Ovary (tissue), 9 donors: ENCODE results near the gene OR1B1. TPM values are rescaled to one million over a fixed set of nuclear protein-coding genes. Genes with fewer than 3 reads are reported as not detected.

Source experiments
- DNase-seq, 5 donors: peaks; one replicate each; pipeline ENCODE4 v3.0.0-alpha.2; 2019 to 2020
- H3K27ac ChIP-seq, 2 donors: fragments of 200-600 bp; one replicate each; pipeline versions ENCODE4 v1.5.1 to v1.8.0; 2019 to 2022
- H3K27me3 ChIP-seq: fragments of 200-600 bp; one replicate; pipeline ENCODE4 v1.8.0; 2022
- H3K36me3 ChIP-seq: fragments of 200-600 bp; sonication (generic); one replicate; pipeline ENCODE4 v1.5.1; 2019
- H3K4me1 ChIP-seq: one replicate; pipeline ENCODE4 v1.8.1; 2013; ENCODE audit warnings: mild to moderate bottlenecking, moderate library complexity; ENCODE audit not compliant: insufficient read depth
- H3K4me3 ChIP-seq: fragments of 200-600 bp; sonication (generic); one replicate; pipeline ENCODE4 v1.5.1; 2017
- H3K9me3 ChIP-seq, 2 donors: fragments of 200-600 bp in 1 of 2; sonication (generic) in 1 of 2; one replicate each; pipeline versions ENCODE4 v1.5.1 to v1.8.1; 2013 to 2019; ENCODE audit warnings: mild to moderate bottlenecking in 1 of 2, moderate library complexity in 1 of 2
- CTCF ChIP-seq, 3 donors: fragments of 450-650 bp in 2 of 3; fragments of 200-600 bp in 1 of 3; IDR thresholded peaks; one replicate each; pipeline versions ENCODE4 v1.5.1 to v1.8.0; 2016 to 2022; ENCODE audit warnings: antibody characterized with exemption in 3 of 3, mild to moderate bottlenecking in 1 of 3
- EP300 ChIP-seq: sonication (generic); formaldehyde crosslinking; IDR thresholded peaks from one replicate; pipeline ENCODE4 v1.6.1; 2017; ENCODE audit warnings: antibody characterized with exemption
- POLR2A ChIP-seq: fragments of 450-650 bp; IDR thresholded peaks from one replicate; pipeline ENCODE4 v1.6.1; 2017; ENCODE audit warnings: antibody characterized with exemption, mild to moderate bottlenecking, moderate library complexity
- WGBS, 3 donors: extraction: QIAGEN DNeasy Blood & Tissue Kit in 1 of 3; methylation state at CpG; one replicate each; pipeline versions ENCODE4 v1.1.5 to v1.1.7; 2013 to 2017; 5-methylcytosine and 5-hydroxymethylcytosine counted together
- intact Hi-C, 4 donors: fragments of 100-400 bp; cut with DNase I; formaldehyde crosslinking; loops; one replicate each; pipeline versions ENCODE4 v1.11.0 to v1.15.1; 2022 to 2023
- polyA plus RNA-seq, 2 donors: library from polyadenylated mRNA; stranded (reverse); fragments of 200-250 nt in 1 of 2; fragments of 350-450 nt in 1 of 2; fragmentation: Illumina TruSeq in 1 of 2; extraction: RNeasy Lipid Tissue Mini Kit (QIAGEN cat#74804) in 1 of 2; gene quantifications; one replicate each; pipeline ENCODE4 v1.2.3, GENCODE V29; 2013 to 2014
- total RNA-seq, 7 donors: library from RNA; depleted of rRNA in 2 of 7; stranded (reverse); fragments of >200 nt in 2 of 7; fragmentation: NEBNext Ultra II Directional in 3 of 7; extraction: Animal tissue kit (Norgen Biotek cat#: 25700) in 3 of 7; gene quantifications; one replicate each; pipeline versions ENCODE4 v1.1.0 to v1.2.4, GENCODE V29; 2016 to 2023
- donor health status: DM: no; HTN: no; CAD: no; lungs with moderate emphysema.
- donor health status: DM: no; HTN: no; CAD: no.
- donor health status: Bipolar disorder and iron deficiency.
- donor health status: DM: yes; HTN: yes; CAD: no.
- donor health status: DM: no; HTN: no; CAD: no.
- donor health status: DM: yes; HTN: yes; CAD: no.

Gene OR1B1
- total and polyA plus RNA-seq, 9 donors: not detected

DNA sequence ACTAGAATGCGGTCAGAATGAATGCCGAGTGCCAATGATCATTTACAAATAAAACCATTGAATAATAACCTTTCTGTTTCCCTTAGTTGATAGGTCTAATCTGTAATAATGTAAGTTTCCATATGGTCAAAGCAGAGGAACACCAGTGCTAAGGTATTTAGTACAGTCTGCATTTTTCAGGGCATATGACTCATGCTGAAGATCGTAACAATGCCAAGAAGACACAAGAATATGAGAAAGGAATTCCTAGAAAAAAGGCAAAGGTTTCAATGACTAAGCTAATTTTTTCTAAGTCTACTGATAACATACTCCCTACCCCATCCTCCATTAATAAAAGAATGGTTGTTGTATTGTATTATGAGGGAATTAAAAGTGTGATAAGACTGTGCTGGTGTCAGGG lies 77.1 kb downstream of the OR1B1 start:
- H3K27ac ChIP-seq: no peak overlapping the region
- H3K4me1 ChIP-seq: no peaks in the 10 kb centered on the region
- no peak for TF ChIP-seq CTCF (IDR thresholded peaks at IDR 0.05)
- no peak for TF ChIP-seq EP300
- TF ChIP-seq POLR2A: no peak
- no peaks in the 10 kb centered on the region for H3K36me3 ChIP-seq
- H3K9me3 ChIP-seq: no peaks in the 10 kb centered on the region
- 60 to 69% (median 68%) methylated on average over 3 of the region's 3 CpGs for WGBS, 3 donors
- DNase-seq: no peak
- H3K4me3 ChIP-seq: no peak overlapping the region
- H3K27me3 ChIP-seq: no peaks in the 10 kb centered on the region
- intact Hi-C loops: no loop called here

GRCh38 chr9:122579874-122580273 lies 77.6 kb downstream of the OR1B1 start:
- intact Hi-C loops: no loop called here
- no peak for DNase-seq
- Histone ChIP-seq H3K27me3 (no peaks in the 10 kb centered on the region), H3K27ac (no peak overlapping the region), H3K4me1 (no peaks in the 10 kb centered on the region), H3K36me3 (no peaks in the 10 kb centered on the region), H3K9me3 (no peaks in the 10 kb centered on the region), H3K4me3 (no peak overlapping the region)
- TF ChIP-seq CTCF (IDR thresholded peaks at IDR 0.05): no peak
- no peak for TF ChIP-seq EP300
- no peak for TF ChIP-seq POLR2A
- 65 to 68% (median 66%) methylated on average over 5 of the region's 5 CpGs for WGBS, 3 donors

Other genes starting within 250 kb of the OR1B1 start
- gene OR1J1, start 179.7 kb downstream of the OR1B1 start, total RNA-seq: not detected
- gene OR1J1, start 179.7 kb downstream of the OR1B1 start, polyA plus RNA-seq: not detected
- gene OR1J2, start 146.8 kb downstream of the OR1B1 start, total RNA-seq: not detected
- not detected for gene OR1J2, start 146.8 kb downstream of the OR1B1 start, polyA plus RNA-seq
- not detected for gene OR1J4, start 138.5 kb downstream of the OR1B1 start, total RNA-seq
- gene OR1J4, start 138.5 kb downstream of the OR1B1 start, polyA plus RNA-seq: not detected
- not detected for gene OR1N1, start 130.3 kb downstream of the OR1B1 start, total RNA-seq
- gene OR1N1, start 130.3 kb downstream of the OR1B1 start, polyA plus RNA-seq: not detected
- gene OR1N2, start 104.5 kb downstream of the OR1B1 start, total RNA-seq: not detected
- gene OR1N2, start 104.5 kb downstream of the OR1B1 start, polyA plus RNA-seq: not detected
- gene OR1L8, start 74.2 kb downstream of the OR1B1 start, total RNA-seq: under 1 TPM in 3 of 7 donors, not detected in 4; 0.20 to 0.24 (median 0.22) TPM
- under 1 TPM in 1 of 2 donors, not detected in 1; 0.28 TPM for gene OR1L8, start 74.2 kb downstream of the OR1B1 start, polyA plus RNA-seq
- not detected for gene OR1Q1, start 42.9 kb downstream of the OR1B1 start, total RNA-seq
- gene OR1Q1, start 42.9 kb downstream of the OR1B1 start, polyA plus RNA-seq: not detected
- gene OR1L1, start 4.1 kb upstream of the OR1B1 start, total RNA-seq: not detected
- not detected for gene OR1L1, start 4.1 kb upstream of the OR1B1 start, polyA plus RNA-seq
- gene OR1L3, start 17.5 kb upstream of the OR1B1 start, total RNA-seq: not detected
- not detected for gene OR1L3, start 17.5 kb upstream of the OR1B1 start, polyA plus RNA-seq
- gene OR1L4, start 66.4 kb upstream of the OR1B1 start, total RNA-seq: not detected
- not detected for gene OR1L4, start 66.4 kb upstream of the OR1B1 start, polyA plus RNA-seq
- not detected for gene OR1L6, start 84.7 kb upstream of the OR1B1 start, total RNA-seq
- gene OR1L6, start 84.7 kb upstream of the OR1B1 start, polyA plus RNA-seq: not detected
- gene OR5C1, start 131.3 kb upstream of the OR1B1 start, total RNA-seq: not detected
- not detected for gene OR5C1, start 131.3 kb upstream of the OR1B1 start, polyA plus RNA-seq
- gene OR1K1, start 142.5 kb upstream of the OR1B1 start, total RNA-seq: not detected
- not detected for gene OR1K1, start 142.5 kb upstream of the OR1B1 start, polyA plus RNA-seq
- 10 to 100 TPM; 12.0 to 19.0 (median 16.5) TPM for gene PDCL, start 171.0 kb upstream of the OR1B1 start, total RNA-seq
- 10 to 100 TPM in 1 of 2 donors, 1 to 10 TPM in 1; 9.2 to 12.2 TPM for gene PDCL, start 171.0 kb upstream of the OR1B1 start, polyA plus RNA-seq
- 10 to 100 TPM; 24.9 to 40.9 (median 32.0) TPM for gene RC3H2, start 247.7 kb upstream of the OR1B1 start, total RNA-seq
- gene RC3H2, start 247.7 kb upstream of the OR1B1 start, polyA plus RNA-seq: 10 to 100 TPM; 10.2 to 17.5 TPM